HCT116 (cell line): ENCODE measurements around the gene ZNRF2. TPM values are rescaled to one million over a fixed set of nuclear protein-coding genes. Genes with fewer than 3 reads are reported as not detected.

Source experiments
- ATAC-seq: fragments of 200-7000 bp; cut with Tn5 transposase; 2 replicates; pipeline ENCODE4 v1.9.1; 2020; ENCODE audit warnings: mild to moderate bottlenecking, moderate library complexity
- BruUV-seq: library from RNA; stranded (reverse); fragments of 400-500 nt; replicated peaks from 2 replicates; lab custom pipeline; 2021; lab: Mats Ljungman, UMichigan
- CTCF ChIA-PET: fragments of 300-600 bp; sonication (Branson Sonifier 250); formaldehyde crosslinking; loops from one replicate; lab custom pipeline; 2021; ENCODE audit warnings: antibody characterized with exemption; lab: Charles Lee
- POLR2A ChIA-PET: fragments of 300-600, 350-600 bp; sonication (Branson Sonifier 250); formaldehyde crosslinking; loops from one replicate; lab custom pipeline; 2021; ENCODE audit warnings: antibody characterized with exemption; lab: Charles Lee
- RAD21 ChIA-PET, 2 experiments: fragments of 300-600 bp; sonication (Branson Sonifier 250); formaldehyde crosslinking; loops; one replicate each; lab custom pipeline; 2023; ENCODE audit warnings: low total read pairs in 2 of 2; ENCODE audit not compliant: uncharacterized antibody in 2 of 2, unreplicated experiment in 2 of 2, low non-redundant PET in 1 of 2; lab: Charles Lee
- DNase-seq: peaks from one replicate; pipeline ENCODE4 v3.0.0-alpha.2; 2010; ENCODE audit warnings: low read depth, low spot score
- H2AFZ ChIP-seq: fragments of 200-600 bp; shearing (Covaris generic), sonication (generic); 2 replicates; pipeline ENCODE4 v1.6.1; 2017; ENCODE audit warnings: low read depth, mixed run types, mixed read lengths, antibody characterized with exemption, low read length; ENCODE audit not compliant: poor library complexity, severe bottlenecking
- H3K27ac ChIP-seq: 2 replicates; pipeline ENCODE4 v1.5.1; 2012; ENCODE audit warnings: low read depth, low read length
- H3K27me3 ChIP-seq: fragments of 200-600 bp; sonication (generic); 2 replicates; pipeline ENCODE4 v1.6.1; 2016; ENCODE audit warnings: mixed run types, low read length, mixed read lengths; ENCODE audit not compliant: insufficient read depth
- H3K36me3 ChIP-seq, 2 experiments: fragments of 200-500 bp in 1 of 2; fragments of 200-600 bp in 1 of 2; sonication (Bioruptor generic) in 1 of 2; sonication (generic) in 1 of 2; 2 replicates each; pipeline versions ENCODE4 v1.5.1 to v1.6.1; 2014 to 2016; ENCODE audit warnings: low read length in 2 of 2, inconsistent platforms in 1 of 2, mixed read lengths in 1 of 2, mixed run types in 1 of 2; ENCODE audit not compliant: insufficient read depth in 2 of 2, control insufficient read depth in 1 of 2
- H3K4me1 ChIP-seq, 2 experiments: fragments of 200-600 bp in 1 of 2; sonication (generic) in 1 of 2; 2 replicates each; pipeline versions ENCODE4 v1.5.1 to v1.6.1; 2012 to 2017; ENCODE audit warnings: low read length in 2 of 2, inconsistent platforms in 1 of 2, mild to moderate bottlenecking in 1 of 2, mixed read lengths in 1 of 2, mixed run types in 1 of 2, moderate library complexity in 1 of 2; ENCODE audit not compliant: insufficient read depth in 2 of 2, control insufficient read depth in 1 of 2
- H3K4me2 ChIP-seq: fragments of 200-600 bp; sonication (generic); 2 replicates; pipeline ENCODE4 v1.6.1; 2017; ENCODE audit warnings: mixed run types, low read length, mixed read lengths
- H3K4me3 ChIP-seq, 2 experiments: fragments of 200-600 bp in 1 of 2; sonication (generic) in 1 of 2; replicated peaks in 1 of 2; 2 replicates each; pipeline ENCODE4 v1.5.1; 2011 to 2016; ENCODE audit warnings: low read length in 2 of 2, control low read depth in 1 of 2, low read depth in 1 of 2, mild to moderate bottlenecking in 1 of 2, mixed read lengths in 1 of 2, mixed run types in 1 of 2
- H3K79me2 ChIP-seq: fragments of 200-600 bp; sonication (generic); 2 replicates; pipeline ENCODE4 v1.6.1; 2017; ENCODE audit warnings: mild to moderate bottlenecking, mixed run types, low read length, moderate library complexity, mixed read lengths; ENCODE audit not compliant: insufficient read depth
- H3K9ac ChIP-seq: fragments of 200-600 bp; sonication (generic); 2 replicates; pipeline ENCODE4 v1.6.1; 2016; ENCODE audit warnings: low read length, mixed read lengths
- H3K9me2 ChIP-seq: fragments of 200-600 bp; sonication (generic), shearing (Covaris generic); 2 replicates; pipeline ENCODE4 v1.6.1; 2017; ENCODE audit warnings: mixed run types, mild to moderate bottlenecking, moderate library complexity; ENCODE audit not compliant: insufficient read depth
- H3K9me3 ChIP-seq, 2 experiments: fragments of 200-500 bp in 1 of 2; fragments of 200-600 bp in 1 of 2; sonication (Bioruptor generic) in 1 of 2; sonication (generic) in 1 of 2; 2 replicates each; pipeline ENCODE4 v1.6.1; 2014 to 2017; ENCODE audit warnings: low read length in 2 of 2, mixed read lengths in 2 of 2, inconsistent platforms in 1 of 2, low read depth in 1 of 2, mild to moderate bottlenecking in 1 of 2, mixed run types in 1 of 2, moderate library complexity in 1 of 2; ENCODE audit not compliant: control insufficient read depth in 1 of 2, insufficient read depth in 1 of 2
- H4K20me1 ChIP-seq: fragments of 200-600 bp; sonication (generic), shearing (Covaris generic); 2 replicates; pipeline ENCODE4 v1.6.1; 2017; ENCODE audit warnings: mixed run types, mild to moderate bottlenecking, moderate library complexity; ENCODE audit not compliant: insufficient read depth
- CEBPB ChIP-seq: IDR thresholded peaks from 2 replicates; pipeline ENCODE4 v1.6.1; 2012; ENCODE audit warnings: low read depth
- EZH2 ChIP-seq: fragments of 200-600 bp; sonication (generic); IDR thresholded peaks from 2 replicates; pipeline ENCODE4 v1.6.1; 2017; ENCODE audit warnings: antibody characterized with exemption, mixed run types
- FOSL1 ChIP-seq: IDR thresholded peaks from 2 replicates; pipeline ENCODE4 v1.6.1; 2012; ENCODE audit warnings: low read depth
- JUND ChIP-seq: IDR thresholded peaks from 2 replicates; pipeline ENCODE4 v1.6.1; 2012
- SIN3A ChIP-seq: IDR thresholded peaks from 2 replicates; pipeline ENCODE4 v1.6.1; 2012; ENCODE audit warnings: low read depth
- SP1 ChIP-seq: IDR thresholded peaks from 2 replicates; pipeline ENCODE4 v1.6.1; 2012; ENCODE audit warnings: low read depth
- YY1 ChIP-seq: IDR thresholded peaks from 2 replicates; pipeline ENCODE4 v1.6.1; 2011; ENCODE audit warnings: low read length, low read depth, moderate library complexity, mild to moderate bottlenecking; ENCODE audit not compliant: insufficient replicate concordance; ENCODE audit errors: extremely low read depth
- ZFX ChIP-seq: fragments of 450-650 bp; IDR thresholded peaks from 2 replicates; pipeline ENCODE4 v1.6.1; 2017
- intact Hi-C: fragments of 100-400 bp; cut with micrococcal nuclease; formaldehyde crosslinking; loops from 2 replicates; pipeline ENCODE4 v1.10.0; 2022
- total RNA-seq: library from RNA; stranded (reverse); gene quantifications from one replicate; pipeline ENCODE4 v1.2.1, GENCODE V29; 2021; ENCODE audit not compliant: unreplicated experiment

The ZNRF2 gene
- total RNA-seq, 1 experiment from 2014 or later: 10.2 TPM

DNA sequence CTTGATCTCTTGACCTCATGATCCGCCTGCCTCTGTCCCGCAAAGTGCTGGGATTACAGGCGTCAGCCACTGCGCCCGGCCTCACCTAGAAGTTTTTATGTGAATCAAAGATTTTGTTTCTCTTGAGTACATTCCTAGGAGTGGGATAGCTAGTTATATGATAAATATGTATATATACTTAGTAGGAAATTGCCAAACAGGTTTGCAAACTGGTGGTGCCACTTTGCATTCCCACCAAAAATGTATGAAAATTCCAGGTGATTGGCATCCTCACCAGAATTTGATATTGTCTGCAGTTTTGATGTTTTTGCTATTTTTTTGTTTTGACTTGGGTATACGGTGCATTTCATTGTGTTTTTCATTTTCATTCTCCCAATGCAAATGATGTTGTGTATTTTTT lies 107.4 kb downstream of the ZNRF2 start:
- Histone ChIP-seq H2AFZ (no peak overlapping the region), H3K36me3 (no peaks in the 10 kb centered on the region), H3K4me3 (no peak overlapping the region), H3K4me2 (no peak overlapping the region), H3K27me3 (no peaks in the 10 kb centered on the region), H3K9me3 (no peaks in the 10 kb centered on the region), H3K9ac (no peak overlapping the region), H4K20me1 (no peaks in the 10 kb centered on the region), H3K27ac (no peak overlapping the region)
- no TSS peak for BruUV-seq
- ChIA-PET POLR2A (no interaction called here), CTCF (no interaction called here)
- intact Hi-C loops: no loop called here
- no peak for TF ChIP-seq SP1
- TF ChIP-seq ZFX: no peak
- TF ChIP-seq, all 23 proteins: peak for 0
- Histone ChIP-seq H3K79me2 (no peaks in the 10 kb centered on the region), H3K9me2 (no peaks in the 10 kb centered on the region), H3K4me1 (no peaks in the 10 kb centered on the region)
- no peak for ATAC-seq
- RAD21 ChIA-PET: no interaction called here
- no peak for DNase-seq

DNA sequence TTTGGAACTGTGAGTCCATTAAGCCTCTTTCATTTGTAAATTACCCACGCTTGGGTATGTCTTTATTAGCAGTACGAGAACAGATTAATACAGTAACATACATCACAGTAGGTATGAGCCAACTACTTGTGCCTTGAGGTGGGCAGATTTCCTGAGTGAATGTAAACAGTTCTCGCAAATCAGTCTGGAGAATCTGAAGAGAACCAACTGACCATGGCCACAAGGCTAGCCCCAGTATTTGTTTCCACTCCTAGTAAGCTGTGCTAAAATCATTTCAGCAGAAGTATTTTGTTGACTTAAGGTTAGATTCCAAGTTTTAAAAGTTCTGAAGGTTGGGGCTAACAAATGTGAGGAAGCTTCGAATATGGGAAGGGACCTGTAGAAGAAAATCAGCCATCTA lies 111.3 kb downstream of the ZNRF2 start:
- intact Hi-C loops: loop anchor here (5.0 kb wide), 1 partner anchor 223 kb away; no protein-coding TSS in a partner anchor
- ChIA-PET RAD21 (no interaction called here), CTCF (no interaction called here), POLR2A (no interaction called here)
- H3K27ac ChIP-seq: no peak overlapping the region
- no peak overlapping the region for H3K9ac ChIP-seq
- H2AFZ ChIP-seq: no peak overlapping the region
- H3K79me2 ChIP-seq: no peaks in the 10 kb centered on the region
- H4K20me1 ChIP-seq: no peaks in the 10 kb centered on the region
- H3K4me3 ChIP-seq: no peak overlapping the region
- no peaks in the 10 kb centered on the region for H3K27me3 ChIP-seq
- no peaks in the 10 kb centered on the region for H3K36me3 ChIP-seq
- no TSS peak for BruUV-seq
- no peaks in the 10 kb centered on the region for H3K4me1 ChIP-seq
- H3K9me2 ChIP-seq: no peaks in the 10 kb centered on the region
- no peaks in the 10 kb centered on the region for H3K9me3 ChIP-seq
- TF ChIP-seq YY1 (no peak), EZH2 (no peak), FOSL1 (no peak), SIN3A (no peak), JUND (no peak), CEBPB (no peak)
- no peak overlapping the region for H3K4me2 ChIP-seq
- ATAC-seq (no peak), DNase-seq (no peak)
